EH (cell line): ENCODE results near the gene TDRKH.
A peak's percentile ranks its signal among the peaks of the same experiment; 100 is the strongest.
"Not testable (repeated sequence)": the region's sequence is repeated elsewhere in the genome, so short reads cannot be mapped to it uniquely, and the experiment has no call there.

ENCODE experiments used
- DNase-seq: peaks from one replicate; pipeline ENCODE4 v3.0.0-alpha.2; 2015; ENCODE audit warnings: low read depth

The TDRKH gene

GRCh38 chr1:151801846-151802245 is 11.5 kb upstream of the TDRKH start:
- DNase-seq, result no peak

- no peak for DNase-seq
These were observed 11.1 kb upstream of the TDRKH start for GRCh38 chr1:151801310-151801820.

GRCh38 chr1:151800830-151801229 is 10.5 kb upstream of the TDRKH start:
- DNase-seq, result no peak

- peak; percentile 48 for DNase-seq
These were observed 9.1 kb upstream of the TDRKH start for GRCh38 chr1:151799179-151800022.

- DNase-seq, result no peak
These were observed 8.3 kb upstream of the TDRKH start for GRCh38 chr1:151798571-151798970.

- DNase-seq, result peak; percentile 34
These were observed 796 bp upstream of the TDRKH start for GRCh38 chr1:151790940-151791651.

DNA sequence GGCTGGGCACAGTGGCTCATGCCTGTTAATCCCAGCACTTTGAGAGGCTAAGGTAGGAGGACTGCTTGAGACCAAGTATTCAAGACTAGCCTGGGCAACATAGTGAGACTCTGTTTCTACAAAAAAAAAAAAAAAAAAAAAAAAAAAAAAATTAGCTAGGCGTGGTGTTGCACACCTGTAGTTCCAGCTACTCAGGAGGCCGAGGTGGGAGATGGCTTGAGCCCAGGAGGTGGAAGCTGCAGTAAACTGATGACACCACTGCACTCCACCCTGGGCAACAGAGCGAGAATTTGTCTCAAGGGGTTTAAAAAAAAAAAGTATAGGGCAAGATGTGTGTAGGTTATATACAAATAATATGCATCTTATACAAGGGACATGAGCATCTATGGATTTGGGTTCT is 2.6 kb downstream of the TDRKH start:
- DNase-seq, result no peak

DNA sequence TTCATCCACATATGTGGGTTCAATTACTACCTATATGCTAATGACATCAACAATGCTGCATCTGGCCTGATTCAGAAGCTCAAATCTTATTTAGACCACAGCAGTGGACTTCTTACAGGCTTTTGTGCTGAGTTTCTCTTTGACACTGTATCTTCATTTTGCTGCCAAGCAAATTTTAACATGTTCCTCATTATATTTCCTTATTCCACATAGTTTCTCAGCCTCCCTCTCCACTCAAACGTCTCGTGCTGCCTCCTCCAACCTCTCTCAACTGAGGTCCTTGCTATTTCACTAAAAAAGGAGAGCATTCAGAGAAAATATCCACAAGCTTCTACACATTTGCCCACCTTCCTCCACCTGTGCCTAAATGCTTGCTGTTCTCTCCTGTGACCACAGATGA is 6.5 kb downstream of the TDRKH start:
- DNase-seq, result no peak

DNA sequence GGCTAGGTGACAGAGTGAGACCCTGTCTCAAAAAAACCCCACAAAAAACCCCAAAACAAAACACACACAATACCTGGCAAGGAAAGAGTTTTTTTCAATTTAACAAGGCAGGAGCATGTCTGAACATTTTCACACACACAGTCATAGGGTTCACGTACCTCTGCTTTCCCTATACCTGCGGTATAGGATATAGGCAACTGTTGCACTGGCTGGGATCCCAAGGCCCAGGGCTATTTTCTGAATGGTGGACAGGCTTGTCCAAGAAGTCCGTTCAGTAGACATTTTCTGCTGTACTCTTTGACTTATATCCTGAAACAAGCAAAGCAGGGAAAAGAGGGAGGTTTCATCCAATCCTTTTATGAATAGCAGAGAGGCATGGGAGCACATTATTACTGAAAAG is 7.6 kb downstream of the TDRKH start:
- DNase-seq, result no peak

GRCh38 chr1:151782026-151782425 is 8.3 kb downstream of the TDRKH start:
- DNase-seq, result not testable (repeated sequence)

GRCh38 chr1:151780736-151781135 is 9.6 kb downstream of the TDRKH start:
- not testable (repeated sequence) for DNase-seq

- no peak for DNase-seq
These were observed 10.4 kb downstream of the TDRKH start for GRCh38 chr1:151779852-151780251.

GRCh38 chr1:151777317-151777716 is 13.0 kb downstream of the TDRKH start:
- no peak for DNase-seq

- no peak for DNase-seq
These were observed 13.6 kb downstream of the TDRKH start for GRCh38 chr1:151776665-151777062.

DNA sequence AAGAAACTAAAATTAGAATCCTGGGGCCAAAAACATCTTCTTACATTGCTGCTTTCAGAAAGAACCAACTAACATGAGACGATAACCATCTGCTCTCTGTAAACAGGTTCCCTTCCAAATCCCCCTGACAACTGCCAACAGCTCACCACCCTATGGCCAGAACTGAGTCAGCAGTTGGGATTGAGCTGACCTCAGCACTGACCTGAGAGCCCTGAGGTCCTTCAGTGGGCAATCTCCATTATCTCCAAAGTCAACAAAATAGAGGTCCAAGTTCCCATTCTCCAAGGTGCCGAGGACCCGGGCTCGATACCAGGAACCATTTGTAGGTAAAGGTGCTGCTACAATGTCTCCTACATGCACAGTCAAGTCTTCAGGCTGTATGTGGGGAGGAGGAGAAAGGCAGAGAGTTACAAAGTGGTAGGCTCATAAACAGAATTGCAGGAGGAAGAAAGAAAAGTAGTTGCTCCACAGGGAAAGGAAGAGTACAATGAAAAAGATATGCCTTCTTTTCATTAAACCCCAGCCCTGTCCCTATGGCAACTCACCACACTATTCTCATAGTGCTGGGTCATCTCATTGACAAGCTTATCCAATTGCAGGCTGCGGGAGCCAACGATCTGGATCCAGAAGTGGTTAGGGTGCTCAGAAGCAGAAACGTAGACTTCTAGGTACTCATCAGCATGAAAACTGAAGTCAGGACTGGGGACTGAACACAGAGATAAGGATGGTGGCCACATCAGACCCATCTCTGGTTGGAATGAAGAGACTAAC is 14.2 kb downstream of the TDRKH start:
- no peak for DNase-seq

- no peak for DNase-seq
These were observed 15.9 kb downstream of the TDRKH start for GRCh38 chr1:151774256-151774922.

GRCh38 chr1:151773702-151774101 is 16.6 kb downstream of the TDRKH start:
- DNase-seq, result peak; percentile 24

GRCh38 chr1:151769270-151769669 is 21.0 kb downstream of the TDRKH start:
- DNase-seq, result not testable (repeated sequence)

DNA sequence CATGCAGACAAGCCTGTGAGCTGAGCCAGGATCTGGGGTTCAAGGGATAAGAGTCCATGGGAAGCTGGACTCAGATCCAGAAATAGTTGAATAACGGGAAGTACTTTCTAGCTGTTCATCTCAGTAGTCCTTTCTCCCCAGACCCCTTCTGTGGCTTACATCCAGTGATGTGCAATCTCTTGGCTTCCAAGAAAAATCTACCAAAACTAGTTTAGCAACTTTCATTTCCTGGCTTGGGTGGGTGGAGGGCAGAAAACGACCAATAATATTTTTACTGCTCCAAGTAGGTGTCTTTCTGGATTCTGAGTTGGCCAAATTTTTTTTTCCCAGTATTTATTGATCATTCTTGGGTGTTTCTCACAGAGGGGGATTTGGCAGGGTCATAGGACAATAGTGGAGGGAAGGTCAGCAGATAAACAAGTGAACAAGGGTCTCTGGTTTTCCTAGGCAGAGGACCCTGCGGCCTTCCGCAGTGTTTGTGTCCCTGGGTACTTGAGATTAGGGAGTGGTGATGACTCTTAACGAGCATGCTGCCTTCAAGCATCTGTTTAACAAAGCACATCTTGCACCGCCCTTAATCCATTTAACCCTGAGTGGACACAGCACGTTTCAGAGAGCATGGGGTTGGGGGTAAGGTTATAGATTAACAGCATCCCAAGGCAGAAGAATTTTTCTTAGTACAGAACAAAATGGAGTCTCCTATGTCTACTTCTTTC is 21.8 kb downstream of the TDRKH start:
- DNase-seq, result not testable (repeated sequence)

GRCh38 chr1:151763990-151764389 is 26.3 kb downstream of the TDRKH start:
- DNase-seq, result peak; percentile 4
